Glomerular visceral epithelial cell (primary cell): ENCODE data around the gene RGPD6.
"Not testable (repeated sequence)": the region's sequence is repeated elsewhere in the genome, so short reads cannot be mapped to it uniquely, and the experiment has no call there.

ENCODE experiments used
- DNase-seq: peaks from one replicate; pipeline ENCODE4 v3.0.0-alpha.2; 2016; ENCODE audit errors: extremely low spot score

The RGPD6 gene

GRCh38 chr2:110481200-110481599 lies 95.8 kb downstream of the RGPD6 start:
- not testable (repeated sequence) for DNase-seq

- not testable (repeated sequence) for DNase-seq
These were observed 96.9 kb downstream of the RGPD6 start for GRCh38 chr2:110480084-110480483.

GRCh38 chr2:110477370-110477769 lies 99.7 kb downstream of the RGPD6 start:
- DNase-seq: not testable (repeated sequence)

GRCh38 chr2:110476952-110477351 lies 100.1 kb downstream of the RGPD6 start:
- DNase-seq: not testable (repeated sequence)

- not testable (repeated sequence) for DNase-seq
These were observed 101.2 kb downstream of the RGPD6 start for GRCh38 chr2:110475627-110476359.

- not testable (repeated sequence) for DNase-seq
These were observed 102.1 kb downstream of the RGPD6 start for GRCh38 chr2:110474898-110475297.

GRCh38 chr2:110473059-110473358 lies 104.0 kb downstream of the RGPD6 start:
- DNase-seq: not testable (repeated sequence)

GRCh38 chr2:110472171-110473058 lies 104.6 kb downstream of the RGPD6 start, which contains the start of gene LIMS4:
Gene LIMS4 (minus strand): TSS chr2:110472816. CDS start chr2:110472778, 38 bp downstream.
- not testable (repeated sequence) for DNase-seq

GRCh38 chr2:110468921-110469320 lies 108.1 kb downstream of the RGPD6 start:
- DNase-seq: not testable (repeated sequence)

GRCh38 chr2:110465312-110465711 lies 111.7 kb downstream of the RGPD6 start:
- DNase-seq: not testable (repeated sequence)
